ENCODE results near the gene SCYGR8. TPM values are rescaled to one million over a fixed set of nuclear protein-coding genes. Genes with fewer than 3 reads are reported as not detected.

The SCYGR8 gene
- total and polyA plus RNA-seq, 10 of the 15 experiments (the other 5 are each of a cell fraction or from before 2014, with no cell fraction given): not detected

DNA sequence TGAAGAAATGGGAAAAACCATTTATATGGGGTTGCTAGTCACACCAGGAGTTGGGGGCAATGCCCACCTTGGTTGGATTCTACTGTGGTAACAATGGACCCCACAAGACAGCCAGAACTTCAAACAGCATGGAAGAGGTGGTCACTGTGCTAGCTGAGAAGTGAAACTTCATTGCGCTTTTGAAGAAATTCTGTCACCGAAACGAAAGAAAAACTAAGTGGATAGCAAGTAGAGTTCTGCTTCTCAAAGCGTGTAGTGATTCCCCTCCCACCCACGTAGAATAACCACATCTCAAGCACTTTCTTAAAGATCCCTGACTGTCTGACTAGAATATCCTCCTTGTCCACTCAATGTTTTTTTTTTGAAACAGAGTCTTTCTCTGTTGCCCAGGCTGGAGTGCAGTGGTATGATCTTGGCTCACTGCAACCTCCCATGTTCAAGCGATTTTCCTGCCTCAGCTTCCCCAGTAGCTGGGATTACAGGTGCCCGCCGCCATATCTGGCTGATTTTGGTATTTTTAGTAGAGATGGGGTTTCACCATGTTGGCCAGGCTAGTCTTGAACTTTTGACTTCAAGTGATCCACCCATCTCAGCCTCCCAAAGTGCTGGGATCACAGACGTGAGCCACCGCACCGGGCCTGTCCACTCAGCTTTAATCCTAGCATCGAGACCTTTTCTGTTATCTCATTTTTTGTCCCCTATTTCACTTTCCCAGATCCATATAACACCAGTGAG lies 37.9 kb downstream of the SCYGR8 start (continued):
- TF ChIP-seq ETV6 (conservative IDR thresholded peaks at IDR 0.05 in 1 of 2, IDR thresholded peaks at IDR 0.05 in 1 of 2; ENCODE audit: borderline replicate concordance in 1 of 2, low read depth in 1 of 2) (peak in 1 of 2 experiments; percentile 53; a peak in 1 of 4 replicates), RELA (IDR thresholded peaks at IDR 0.05; ENCODE audit: borderline replicate concordance, partially characterized antibody) (no peak)
- TF ChIP-seq, protein P1, sequence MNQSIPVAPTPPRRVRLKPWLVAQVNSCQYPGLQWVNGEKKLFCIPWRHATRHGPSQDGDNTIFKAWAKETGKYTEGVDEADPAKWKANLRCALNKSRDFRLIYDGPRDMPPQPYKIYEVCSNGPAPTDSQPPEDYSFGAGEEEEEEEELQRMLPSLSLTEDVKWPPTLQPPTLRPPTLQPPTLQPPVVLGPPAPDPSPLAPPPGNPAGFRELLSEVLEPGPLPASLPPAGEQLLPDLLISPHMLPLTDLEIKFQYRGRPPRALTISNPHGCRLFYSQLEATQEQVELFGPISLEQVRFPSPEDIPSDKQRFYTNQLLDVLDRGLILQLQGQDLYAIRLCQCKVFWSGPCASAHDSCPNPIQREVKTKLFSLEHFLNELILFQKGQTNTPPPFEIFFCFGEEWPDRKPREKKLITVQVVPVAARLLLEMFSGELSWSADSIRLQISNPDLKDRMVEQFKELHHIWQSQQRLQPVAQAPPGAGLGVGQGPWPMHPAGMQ (IDR thresholded peaks at IDR 0.05; ENCODE audit: borderline replicate concordance): no peak

DNA sequence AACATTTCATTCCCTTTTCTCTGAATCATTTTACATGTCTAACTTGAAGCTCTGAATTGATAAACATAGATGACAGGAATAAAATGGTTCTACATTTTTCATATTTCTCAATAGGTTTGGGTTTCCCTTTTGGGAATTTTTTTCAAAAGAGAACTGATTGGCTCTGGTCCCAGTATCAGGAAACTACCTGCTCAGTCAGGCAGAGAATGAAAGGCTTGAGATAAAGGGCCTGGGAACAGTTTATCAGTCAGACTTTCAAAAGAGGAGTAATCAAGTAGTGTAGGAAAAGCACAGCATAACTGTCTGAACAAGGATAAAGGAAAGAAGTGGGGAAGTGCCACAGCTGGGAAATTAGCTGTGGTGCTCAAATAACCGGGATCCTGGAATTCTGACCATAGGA lies 39.6 kb downstream of the SCYGR8 start:
- intact Hi-C loops (cut with micrococcal nuclease; ENCODE audit: unreplicated experiment): loop anchor here (10.0 kb wide), 1 partner anchor 810 kb away; no protein-coding TSS in a partner anchor
- H3K9ac ChIP-seq (ENCODE audit: control insufficient read depth, insufficient read depth, low read length): no peak overlapping the region
- ATAC-seq (no peak), FAIRE-seq (no peak), DNase-seq (ENCODE audit: low read depth, low spot score) (no peak)
- peaks cover 20% of the 10 kb centered on the region for H3K4me1 ChIP-seq (ENCODE audit: control insufficient read depth, insufficient read depth, low read length)
- 0% methylated on average over 1 of the region's 1 CpG for WGBS (ENCODE audit: insufficient coverage, insufficient replicate concordance, low lambda C conversion rate, missing lambda C conversion rate)
- SMC1A ChIA-PET (ENCODE audit: uncharacterized antibody, unreplicated experiment): interaction anchor here (0.6 to 8.0 kb wide), 4 partner anchors 22 to 77 kb away, joined by 3 to 120 read pairs (median 56); no protein-coding TSS in a partner anchor
- in situ Hi-C loops (cut with MboI): loop anchor here (25.0 kb wide), 1 partner anchor 948 kb away; the partner anchor contains the start of gene RHBDD1
- H3K36me3 ChIP-seq (ENCODE audit: control insufficient read depth in 2 of 2, insufficient read depth in 2 of 2, low read length in 1 of 2): no peaks in the 10 kb centered on the region
- no peak overlapping the region for H3K27ac ChIP-seq (ENCODE audit: control insufficient read depth, insufficient read depth)
- CTCF ChIA-PET: interaction anchor here (0.9 to 1.2 kb wide), 3 partner anchors 32 to 77 kb away, joined by 3 to 4 read pairs (median 3); no protein-coding TSS in a partner anchor
- RAD21 ChIA-PET (ENCODE audit: unreplicated experiment): no interaction called here
- no TSS peak for BruUV-seq (replicated peaks)
- H4K20me1 ChIP-seq (ENCODE audit: control insufficient read depth, insufficient read depth): no peaks in the 10 kb centered on the region
- no peaks in the 10 kb centered on the region; the same call in 1 of the 2 replicates for H3K79me2 ChIP-seq (ENCODE audit: control insufficient read depth, insufficient read depth, low read length)
- H3K4me2 ChIP-seq (ENCODE audit: control insufficient read depth, insufficient read depth): no peak overlapping the region
- no peak overlapping the region for H2AFZ ChIP-seq (ENCODE audit: control insufficient read depth, low read depth, low read length)
- H3K27me3 ChIP-seq (replicated peaks in 1 of 2; ENCODE audit: control insufficient read depth in 2 of 2, insufficient read depth in 2 of 2, low read length in 1 of 2): no peaks in the 10 kb centered on the region
- H3K9me3 ChIP-seq (replicated peaks; ENCODE audit: control insufficient read depth, insufficient read depth, low read length): no peaks in the 10 kb centered on the region; the same call in 2 of the 3 replicates
- H3K4me3 ChIP-seq: no peak overlapping the region
- POLR2A ChIA-PET: interaction anchor here (6.1 kb wide), 1 partner anchor 19 kb away, joined by 58 read pairs; no protein-coding TSS in a partner anchor
- no peak for TF ChIP-seq ETV6 (conservative IDR thresholded peaks at IDR 0.05 in 1 of 2, IDR thresholded peaks at IDR 0.05 in 1 of 2; ENCODE audit: borderline replicate concordance in 1 of 2, low read depth in 1 of 2)
- peak; percentile 48; the same call in 1 of the 2 replicates for TF ChIP-seq NFIC (IDR thresholded peaks at IDR 0.05; ENCODE audit: low read depth, low read length)
- 0 out of 2 replicates have a peak, but pooled peaks have one; percentile 52 for TF ChIP-seq TCF7 (IDR thresholded peaks at IDR 0.05; ENCODE audit: borderline replicate concordance)
- TF ChIP-seq, protein P2, sequence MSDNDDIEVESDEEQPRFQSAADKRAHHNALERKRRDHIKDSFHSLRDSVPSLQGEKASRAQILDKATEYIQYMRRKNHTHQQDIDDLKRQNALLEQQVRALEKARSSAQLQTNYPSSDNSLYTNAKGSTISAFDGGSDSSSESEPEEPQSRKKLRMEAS (IDR thresholded peaks at IDR 0.05; ENCODE audit: low read depth, low read length): no peak
- no peak for TF ChIP-seq HDAC6 (IDR thresholded peaks at IDR 0.05; ENCODE audit: unreplicated experiment)
- no peak for TF ChIP-seq BRCA1 (IDR thresholded peaks at IDR 0.05; ENCODE audit: low read depth, low read length)
- no peak for TF ChIP-seq KLF5 (IDR thresholded peaks at IDR 0.05; ENCODE audit: partially characterized antibody)
- TF ChIP-seq CBFB (IDR thresholded peaks at IDR 0.05; ENCODE audit: low read depth): no peak
- TF ChIP-seq IKZF2 (IDR thresholded peaks at IDR 0.05): peak; percentile 43 to 59; a peak in 2 of 4 replicates
- no peak for TF ChIP-seq CHD1 (IDR thresholded peaks at IDR 0.05; ENCODE audit: low read depth, low read length)
- TF ChIP-seq ZNF622 (IDR thresholded peaks at IDR 0.05): no peak
- no peak for TF ChIP-seq DPF2 (IDR thresholded peaks at IDR 0.05)
- TF ChIP-seq IKZF1 (conservative IDR thresholded peaks at IDR 0.05): peak; percentile 49
- TF ChIP-seq RAD51 (IDR thresholded peaks at IDR 0.05): no peak
- TF ChIP-seq, protein P3, sequence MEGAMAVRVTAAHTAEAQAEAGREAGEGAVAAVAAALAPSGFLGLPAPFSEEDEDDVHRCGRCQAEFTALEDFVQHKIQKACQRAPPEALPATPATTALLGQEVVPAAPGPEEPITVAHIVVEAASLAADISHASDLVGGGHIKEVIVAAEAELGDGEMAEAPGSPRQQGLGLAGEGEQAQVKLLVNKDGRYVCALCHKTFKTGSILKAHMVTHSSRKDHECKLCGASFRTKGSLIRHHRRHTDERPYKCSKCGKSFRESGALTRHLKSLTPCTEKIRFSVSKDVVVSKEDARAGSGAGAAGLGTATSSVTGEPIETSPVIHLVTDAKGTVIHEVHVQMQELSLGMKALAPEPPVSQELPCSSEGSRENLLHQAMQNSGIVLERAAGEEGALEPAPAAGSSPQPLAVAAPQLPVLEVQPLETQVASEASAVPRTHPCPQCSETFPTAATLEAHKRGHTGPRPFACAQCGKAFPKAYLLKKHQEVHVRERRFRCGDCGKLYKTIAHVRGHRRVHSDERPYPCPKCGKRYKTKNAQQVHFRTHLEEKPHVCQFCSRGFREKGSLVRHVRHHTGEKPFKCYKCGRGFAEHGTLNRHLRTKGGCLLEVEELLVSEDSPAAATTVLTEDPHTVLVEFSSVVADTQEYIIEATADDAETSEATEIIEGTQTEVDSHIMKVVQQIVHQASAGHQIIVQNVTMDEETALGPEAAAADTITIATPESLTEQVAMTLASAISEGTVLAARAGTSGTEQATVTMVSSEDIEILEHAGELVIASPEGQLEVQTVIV (IDR thresholded peaks at IDR 0.05; ENCODE audit: borderline replicate concordance, partially characterized antibody): no peak
- TF ChIP-seq TCF3 (IDR thresholded peaks at IDR 0.05; ENCODE audit: borderline replicate concordance, insufficient read depth, low read depth, low read length): no peak
